ENCODE measurements around the gene MBOAT7. TPM values are rescaled to one million over a fixed set of nuclear protein-coding genes. Genes with fewer than 3 reads are reported as not detected.

The MBOAT7 gene
- total RNA-seq, 1 donor from 2014 or later, result 60.6 TPM

DNA sequence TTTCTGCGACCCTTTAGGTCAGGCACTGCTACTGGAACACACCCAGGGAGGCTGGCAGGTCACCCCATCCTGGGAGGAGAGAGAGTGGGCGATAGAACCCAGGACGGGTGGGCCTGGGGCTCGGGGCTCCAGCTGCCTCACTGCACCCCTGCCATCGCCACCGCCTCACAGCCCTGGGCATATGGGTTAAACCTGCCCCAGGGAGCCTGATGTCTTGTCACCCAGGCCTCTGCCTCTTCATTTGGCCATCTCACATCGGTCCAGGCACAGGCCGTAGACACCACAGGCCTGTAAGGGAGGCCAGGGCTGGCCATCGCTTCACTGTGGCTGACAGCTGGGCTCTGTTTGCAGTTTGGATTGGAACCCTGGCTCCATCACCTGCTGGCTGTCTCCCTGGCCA, 63.7 kb downstream of the MBOAT7 start:
- intact Hi-C loops (cut with micrococcal nuclease), result no loop called here

DNA sequence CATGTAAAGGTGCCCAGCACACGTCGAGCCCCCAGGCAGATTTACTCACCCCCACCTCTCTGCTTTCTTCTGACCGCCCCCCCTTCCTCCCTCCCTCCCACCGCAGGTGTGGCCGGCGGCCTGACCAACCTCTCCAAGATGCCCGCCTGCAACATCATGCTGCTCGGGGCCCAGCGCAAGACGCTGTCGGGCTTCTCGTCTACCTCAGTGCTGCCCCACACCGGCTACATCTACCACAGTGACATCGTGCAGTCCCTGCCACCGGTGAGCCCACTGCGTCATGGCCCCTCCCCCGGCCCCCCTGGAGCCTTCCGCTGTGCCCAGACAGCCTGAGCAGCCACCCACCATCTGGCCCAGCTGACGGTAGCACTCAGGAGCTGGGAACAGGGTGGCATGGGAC, 65.0 kb downstream of the MBOAT7 start:
- intact Hi-C loops (cut with micrococcal nuclease), result no loop called here

DNA sequence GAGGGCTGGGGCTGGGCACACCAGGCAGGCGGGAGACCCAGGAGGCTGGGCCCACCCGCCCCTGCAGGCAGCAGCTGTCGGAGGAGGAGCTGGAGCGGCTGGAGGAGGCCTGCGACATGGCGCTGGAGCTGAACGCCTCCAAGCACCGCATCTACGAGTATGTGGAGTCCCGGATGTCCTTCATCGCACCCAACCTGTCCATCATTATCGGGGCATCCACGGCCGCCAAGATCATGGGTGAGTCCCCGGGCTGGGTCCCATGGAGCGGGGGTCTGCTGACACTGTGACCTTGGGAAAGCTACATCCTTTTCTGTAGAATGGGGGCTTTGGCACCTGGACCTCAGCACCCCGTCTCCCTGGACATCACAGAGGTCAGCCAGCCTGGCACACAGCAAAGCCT, 65.7 kb downstream of the MBOAT7 start:
- intact Hi-C loops (cut with micrococcal nuclease), result no loop called here

Other genes with a start within 250 kb of the MBOAT7 start
- gene CACNG8, start 226.6 kb downstream of the MBOAT7 start, total RNA-seq, result not detected in 2 replicates
- gene CACNG6, start 197.9 kb downstream of the MBOAT7 start, total RNA-seq, result not detected in 2 replicates
- gene VSTM1, start 125.7 kb downstream of the MBOAT7 start, total RNA-seq, result not detected in 2 replicates
- gene TARM1, start 108.2 kb downstream of the MBOAT7 start, total RNA-seq, result not detected in 2 replicates
- 0.22 TPM in 1 of 2 replicates, not detected in the other for gene OSCAR, start 88.8 kb downstream of the MBOAT7 start, total RNA-seq
- 108 and 124 TPM in 2 replicates for gene NDUFA3, start 86.7 kb downstream of the MBOAT7 start, total RNA-seq
- 39.3 and 48.5 TPM in 2 replicates for gene TFPT, start 73.9 kb downstream of the MBOAT7 start, total RNA-seq
- 71.4 and 76.7 TPM in 2 replicates for gene PRPF31, start 73.8 kb downstream of the MBOAT7 start, total RNA-seq
- 64.3 and 64.8 TPM in 2 replicates for gene CNOT3, start 51.8 kb downstream of the MBOAT7 start, total RNA-seq
- 7.1 and 8.9 TPM in 2 replicates for gene LENG1, start 29.9 kb downstream of the MBOAT7 start, total RNA-seq
- gene TMC4, start 16.4 kb downstream of the MBOAT7 start, total RNA-seq, result 4.6 and 4.9 TPM in 2 replicates
- 9.7 and 10.6 TPM in 2 replicates for gene TSEN34, start 1.7 kb upstream of the MBOAT7 start, total RNA-seq
- gene RPS9, start 11.3 kb upstream of the MBOAT7 start, total RNA-seq, result 1,118 and 1,120 TPM in 2 replicates
- 3.9 and 5.0 TPM in 2 replicates for gene LILRB3, start 33.4 kb upstream of the MBOAT7 start, total RNA-seq
- gene LILRA6, start 53.2 kb upstream of the MBOAT7 start, total RNA-seq, result 0.63 and 1.1 TPM in 2 replicates
- gene LILRB5, start 67.7 kb upstream of the MBOAT7 start, total RNA-seq, result not detected in 2 replicates
- gene LILRB2, start 91.5 kb upstream of the MBOAT7 start, total RNA-seq, result not detected in 2 replicates
- gene LILRA5, start 123.6 kb upstream of the MBOAT7 start, total RNA-seq, result not detected in 2 replicates
- gene LILRA4, start 149.6 kb upstream of the MBOAT7 start, total RNA-seq, result not detected in 2 replicates
- 94.0 and 99.5 TPM in 2 replicates for gene LAIR1, start 175.4 kb upstream of the MBOAT7 start, total RNA-seq
- 2.2 and 2.4 TPM in 2 replicates for gene TTYH1, start 225.9 kb upstream of the MBOAT7 start, total RNA-seq

All from T-helper 1 cell treated with Interleukin-12 subunit alpha and Interleukin-12 subunit beta and Interleukin-4 antibody, amounts not matched to agents 30 ng/mL and 1 ng/mL, for 36 hours (primary cell).